ENCODE measurements around the gene UGGT2. TPM values are rescaled to one million over a fixed set of nuclear protein-coding genes. Genes with fewer than 3 reads are reported as not detected.
A peak's percentile ranks its signal among the peaks of the same experiment; 100 is the strongest.

UGGT2 gene
- total and polyA plus RNA-seq, 9 of the 15 experiments (the other 6 are each of a cell fraction or from before 2014, with no cell fraction given) = 3.5 to 24.5 (median 18.3) TPM

DNA sequence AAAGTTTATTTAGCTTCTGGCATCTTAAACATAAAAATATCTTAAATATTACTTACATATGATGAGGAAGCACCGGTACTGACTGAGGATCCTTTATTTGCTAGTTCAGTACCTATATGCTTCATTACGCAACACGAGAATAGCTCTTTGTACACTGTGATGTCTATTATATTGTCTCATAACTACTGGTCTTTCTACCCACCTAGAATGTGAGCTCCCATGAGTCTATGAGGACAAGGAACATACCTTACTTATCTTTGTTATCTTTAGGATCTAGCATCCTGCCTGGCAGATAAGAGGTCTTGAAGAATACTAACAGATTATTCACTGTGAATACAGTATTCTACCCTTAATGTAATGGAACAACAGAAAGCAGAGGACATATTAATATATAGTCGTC is 251.4 kb downstream of the UGGT2 start:
- Histone ChIP-seq H3K79me2 (ENCODE audit: control insufficient read depth, insufficient read depth, low read length) (no peaks in the 10 kb centered on the region), H3K36me3 (ENCODE audit: control insufficient read depth, insufficient read depth, low read length) (no peaks in the 10 kb centered on the region; the same call in 2 of the 3 replicates), H3K27me3 (ENCODE audit: control insufficient read depth in 2 of 2, insufficient read depth in 2 of 2, low read length in 2 of 2) (no peaks in the 10 kb centered on the region), H3K9me1 (ENCODE audit: control insufficient read depth, insufficient read depth, low read length) (no peaks in the 10 kb centered on the region), H4K20me1 (replicated peaks; ENCODE audit: control insufficient read depth, insufficient read depth, low read length) (no peaks in the 10 kb centered on the region), H3K9ac (ENCODE audit: insufficient read depth in 1 of 2, low read depth in 2 of 2, low read length in 2 of 2) (no peak overlapping the region), H3K9me3 (replicated peaks; ENCODE audit: control insufficient read depth, insufficient read depth, low read depth, low read length) (no peaks in the 10 kb centered on the region), H3K4me3 (no peak overlapping the region), H2AFZ (ENCODE audit: low read depth, low read length) (no peak overlapping the region), H3K4me2 (ENCODE audit: insufficient read depth, low read length) (no peak overlapping the region), H3K27ac (ENCODE audit: extremely low read depth, low read depth, low read length) (no peak overlapping the region), H3K4me1 (replicated peaks in 1 of 2; ENCODE audit: control insufficient read depth in 2 of 2, insufficient read depth in 2 of 2, low read length in 2 of 2) (no peaks in the 10 kb centered on the region)
- in situ Hi-C loops (cut with MboI) (no loop called here), intact Hi-C loops (cut with micrococcal nuclease) (no loop called here)
- ChIA-PET CTCF (ENCODE audit: low intra/inter-chr PET ratio) (no interaction called here), POLR2A (no interaction called here)
- FAIRE-seq (no peak), ATAC-seq (no peak), DNase-seq (ENCODE audit: extremely low read depth in 1 of 4, low spot score in 3 of 4) (no peak)
- WGBS (ENCODE audit: insufficient coverage, low coverage, missing lambda C conversion rate) = 92% methylated on average over 4 of the region's 4 CpGs
- TF ChIP-seq CEBPG (CRISPR knock-in tag; IDR thresholded peaks at IDR 0.05) = no peak
- TF ChIP-seq CEBPG (tag; conservative IDR thresholded peaks at IDR 0.05 in 1 of 2, IDR thresholded peaks at IDR 0.05 in 1 of 2) = 0 out of 4 replicates have a peak, but pooled peaks of 1 of the 2 experiments have one; percentile 18
- TF ChIP-seq CEBPB (tag; IDR thresholded peaks at IDR 0.05) = peak; percentile 63
- TF ChIP-seq, protein P1, sequence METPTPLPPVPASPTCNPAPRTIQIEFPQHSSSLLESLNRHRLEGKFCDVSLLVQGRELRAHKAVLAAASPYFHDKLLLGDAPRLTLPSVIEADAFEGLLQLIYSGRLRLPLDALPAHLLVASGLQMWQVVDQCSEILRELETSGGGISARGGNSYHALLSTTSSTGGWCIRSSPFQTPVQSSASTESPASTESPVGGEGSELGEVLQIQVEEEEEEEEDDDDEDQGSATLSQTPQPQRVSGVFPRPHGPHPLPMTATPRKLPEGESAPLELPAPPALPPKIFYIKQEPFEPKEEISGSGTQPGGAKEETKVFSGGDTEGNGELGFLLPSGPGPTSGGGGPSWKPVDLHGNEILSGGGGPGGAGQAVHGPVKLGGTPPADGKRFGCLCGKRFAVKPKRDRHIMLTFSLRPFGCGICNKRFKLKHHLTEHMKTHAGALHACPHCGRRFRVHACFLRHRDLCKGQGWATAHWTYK (CRISPR knock-in tag; IDR thresholded peaks at IDR 0.05) = no peak
- no TSS peak for BruUV-seq (replicated peaks)

DNA sequence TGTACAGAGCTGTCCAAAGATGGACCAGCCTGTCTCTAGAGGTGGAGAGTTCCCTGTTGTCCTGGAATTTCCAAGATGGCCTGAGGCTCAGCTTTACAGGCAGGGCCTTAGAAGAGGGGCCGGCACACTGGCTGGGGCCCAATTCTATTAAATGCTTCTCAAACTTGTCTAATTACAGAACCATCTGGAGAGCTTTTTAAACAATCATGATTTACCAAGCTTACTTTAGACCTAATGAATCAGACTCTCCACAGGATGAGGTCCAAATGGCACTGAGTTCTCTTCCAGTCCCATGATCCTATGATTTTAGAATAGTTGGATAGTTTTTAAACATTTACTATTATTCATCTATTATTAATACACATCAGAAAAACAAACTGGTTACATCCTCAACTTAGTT is 252.8 kb downstream of the UGGT2 start:
- CTCF ChIA-PET (ENCODE audit: low intra/inter-chr PET ratio) = no interaction called here
- TF ChIP-seq CAMTA2 (CRISPR knock-in tag; conservative IDR thresholded peaks at IDR 0.05) = no peak
- TF ChIP-seq, protein P2, sequence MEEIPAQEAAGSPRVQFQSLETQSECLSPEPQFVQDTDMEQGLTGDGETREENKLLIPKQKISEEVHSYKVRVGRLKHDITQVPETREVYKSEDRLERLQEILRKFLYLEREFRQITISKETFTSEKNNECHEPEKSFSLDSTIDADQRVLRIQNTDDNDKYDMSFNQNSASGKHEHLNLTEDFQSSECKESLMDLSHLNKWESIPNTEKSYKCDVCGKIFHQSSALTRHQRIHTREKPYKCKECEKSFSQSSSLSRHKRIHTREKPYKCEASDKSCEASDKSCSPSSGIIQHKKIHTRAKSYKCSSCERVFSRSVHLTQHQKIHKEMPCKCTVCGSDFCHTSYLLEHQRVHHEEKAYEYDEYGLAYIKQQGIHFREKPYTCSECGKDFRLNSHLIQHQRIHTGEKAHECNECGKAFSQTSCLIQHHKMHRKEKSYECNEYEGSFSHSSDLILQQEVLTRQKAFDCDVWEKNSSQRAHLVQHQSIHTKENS (CRISPR knock-in tag; IDR thresholded peaks at IDR 0.05) = no peak
- TF ChIP-seq, protein P3, sequence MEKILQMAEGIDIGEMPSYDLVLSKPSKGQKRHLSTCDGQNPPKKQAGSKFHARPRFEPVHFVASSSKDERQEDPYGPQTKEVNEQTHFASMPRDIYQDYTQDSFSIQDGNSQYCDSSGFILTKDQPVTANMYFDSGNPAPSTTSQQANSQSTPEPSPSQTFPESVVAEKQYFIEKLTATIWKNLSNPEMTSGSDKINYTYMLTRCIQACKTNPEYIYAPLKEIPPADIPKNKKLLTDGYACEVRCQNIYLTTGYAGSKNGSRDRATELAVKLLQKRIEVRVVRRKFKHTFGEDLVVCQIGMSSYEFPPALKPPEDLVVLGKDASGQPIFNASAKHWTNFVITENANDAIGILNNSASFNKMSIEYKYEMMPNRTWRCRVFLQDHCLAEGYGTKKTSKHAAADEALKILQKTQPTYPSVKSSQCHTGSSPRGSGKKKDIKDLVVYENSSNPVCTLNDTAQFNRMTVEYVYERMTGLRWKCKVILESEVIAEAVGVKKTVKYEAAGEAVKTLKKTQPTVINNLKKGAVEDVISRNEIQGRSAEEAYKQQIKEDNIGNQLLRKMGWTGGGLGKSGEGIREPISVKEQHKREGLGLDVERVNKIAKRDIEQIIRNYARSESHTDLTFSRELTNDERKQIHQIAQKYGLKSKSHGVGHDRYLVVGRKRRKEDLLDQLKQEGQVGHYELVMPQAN (IDR thresholded peaks at IDR 0.05; ENCODE audit: borderline replicate concordance) = no peak
- no peak for TF ChIP-seq PCBP2 (IDR thresholded peaks at IDR 0.05; ENCODE audit: low read depth, low read length, poor library complexity, severe bottlenecking)
- TF ChIP-seq SMARCA5 (IDR thresholded peaks at IDR 0.05) = no peak
- TF ChIP-seq, protein P4, sequence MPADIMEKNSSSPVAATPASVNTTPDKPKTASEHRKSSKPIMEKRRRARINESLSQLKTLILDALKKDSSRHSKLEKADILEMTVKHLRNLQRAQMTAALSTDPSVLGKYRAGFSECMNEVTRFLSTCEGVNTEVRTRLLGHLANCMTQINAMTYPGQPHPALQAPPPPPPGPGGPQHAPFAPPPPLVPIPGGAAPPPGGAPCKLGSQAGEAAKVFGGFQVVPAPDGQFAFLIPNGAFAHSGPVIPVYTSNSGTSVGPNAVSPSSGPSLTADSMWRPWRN (IDR thresholded peaks at IDR 0.05; ENCODE audit: low read depth) = no peak
- TF ChIP-seq TCF7L2 (IDR thresholded peaks at IDR 0.05; ENCODE audit: low read depth, low read length) = no peak

More for the DNA sequence above, 252.8 kb downstream of the UGGT2 start:
- POLR2A ChIA-PET = interaction anchor here (0.7 kb wide), 1 partner anchor 169 kb away, joined by 4 read pairs; no protein-coding TSS in a partner anchor
- no peak overlapping the region for H3K4me3 ChIP-seq
- FAIRE-seq (no peak), DNase-seq (ENCODE audit: extremely low read depth in 1 of 4, low spot score in 3 of 4) (no peak), ATAC-seq (no peak)
- intact Hi-C loops (cut with micrococcal nuclease) (no loop called here), in situ Hi-C loops (cut with MboI) (no loop called here)
- no peak overlapping the region for H3K27ac ChIP-seq (ENCODE audit: extremely low read depth, low read depth, low read length)
- H2AFZ ChIP-seq (ENCODE audit: low read depth, low read length) = no peak overlapping the region
- H3K79me2 ChIP-seq (ENCODE audit: control insufficient read depth, insufficient read depth, low read length) = no peaks in the 10 kb centered on the region
- H3K9ac ChIP-seq (ENCODE audit: insufficient read depth in 1 of 2, low read depth in 2 of 2, low read length in 2 of 2) = no peak overlapping the region
- H3K27me3 ChIP-seq (ENCODE audit: control insufficient read depth in 2 of 2, insufficient read depth in 2 of 2, low read length in 2 of 2) = no peaks in the 10 kb centered on the region
- no peaks in the 10 kb centered on the region for H3K9me1 ChIP-seq (ENCODE audit: control insufficient read depth, insufficient read depth, low read length)
- H3K36me3 ChIP-seq (ENCODE audit: control insufficient read depth, insufficient read depth, low read length) = no peaks in the 10 kb centered on the region; the same call in 2 of the 3 replicates
- no peak overlapping the region for H3K4me2 ChIP-seq (ENCODE audit: insufficient read depth, low read length)
- H3K9me3 ChIP-seq (replicated peaks; ENCODE audit: control insufficient read depth, insufficient read depth, low read depth, low read length) = no peaks in the 10 kb centered on the region
- 86% methylated on average over 1 of the region's 1 CpG for WGBS (ENCODE audit: insufficient coverage, low coverage, missing lambda C conversion rate)
- no peaks in the 10 kb centered on the region for H4K20me1 ChIP-seq (replicated peaks; ENCODE audit: control insufficient read depth, insufficient read depth, low read length)
- BruUV-seq (replicated peaks) = no TSS peak
- H3K4me1 ChIP-seq (replicated peaks in 1 of 2; ENCODE audit: control insufficient read depth in 2 of 2, insufficient read depth in 2 of 2, low read length in 2 of 2) = no peaks in the 10 kb centered on the region
